ENCODE data around the gene SORL1. TPM values are rescaled to one million over a fixed set of nuclear protein-coding genes. Genes with fewer than 3 reads are reported as not detected.
"Not testable (repeated sequence)": the region's sequence is repeated elsewhere in the genome, so short reads cannot be mapped to it uniquely, and the experiment has no call there.

The SORL1 gene
- total RNA-seq, 1 donor from 2014 or later, result 4.3 TPM

- DNase-seq (ENCODE audit: low read depth), result no peak
These were observed 112.0 kb downstream of the SORL1 start for GRCh38 chr11:121563900-121564822.

- no peak for DNase-seq (ENCODE audit: low read depth)
These were observed 113.0 kb downstream of the SORL1 start for GRCh38 chr11:121564948-121565684.

- DNase-seq (ENCODE audit: low read depth), result no peak
These were observed 114.4 kb downstream of the SORL1 start for GRCh38 chr11:121566279-121567168.

- DNase-seq (ENCODE audit: low read depth), result no peak
These were observed 115.9 kb downstream of the SORL1 start for GRCh38 chr11:121567995-121568394.

GRCh38 chr11:121569332-121570299 is 117.5 kb downstream of the SORL1 start:
- not testable (repeated sequence) for DNase-seq (ENCODE audit: low read depth)

- no peak for DNase-seq (ENCODE audit: low read depth)
These were observed 118.3 kb downstream of the SORL1 start for GRCh38 chr11:121570453-121570852.

- no peak for DNase-seq (ENCODE audit: low read depth)
These were observed 119.4 kb downstream of the SORL1 start for GRCh38 chr11:121571506-121571905.

GRCh38 chr11:121572571-121573059 is 120.5 kb downstream of the SORL1 start:
- no peak for DNase-seq (ENCODE audit: low read depth)

GRCh38 chr11:121574801-121575200 is 122.7 kb downstream of the SORL1 start:
- no peak for DNase-seq (ENCODE audit: low read depth)

GRCh38 chr11:121575250-121575962 is 123.3 kb downstream of the SORL1 start:
- peak; percentile 68 for DNase-seq (ENCODE audit: low read depth)

GRCh38 chr11:121575963-121576290 is 123.8 kb downstream of the SORL1 start:
- no peak for DNase-seq (ENCODE audit: low read depth)

GRCh38 chr11:121576531-121576930 is 124.4 kb downstream of the SORL1 start:
- DNase-seq (ENCODE audit: low read depth), result no peak

- DNase-seq (ENCODE audit: low read depth), result no peak
These were observed 125.2 kb downstream of the SORL1 start for GRCh38 chr11:121577106-121577848.

GRCh38 chr11:121578251-121578976 is 126.3 kb downstream of the SORL1 start:
- peak; percentile 45 for DNase-seq (ENCODE audit: low read depth)

- no peak for DNase-seq (ENCODE audit: low read depth)
These were observed 128.0 kb downstream of the SORL1 start for GRCh38 chr11:121580154-121580553.

- DNase-seq (ENCODE audit: low read depth), result no peak
These were observed 129.5 kb downstream of the SORL1 start for GRCh38 chr11:121581607-121582006.

- no peak for DNase-seq (ENCODE audit: low read depth)
These were observed 130.2 kb downstream of the SORL1 start for GRCh38 chr11:121582296-121582695.

- DNase-seq (ENCODE audit: low read depth), result no peak
These were observed 131.7 kb downstream of the SORL1 start for GRCh38 chr11:121583825-121584224.

Measured in renal cortical epithelial cell (primary cell).